OCI-LY1 (cell line): Measurements from ENCODE around the gene CDK17.

Source experiments
- EZH2 ChIP-seq: fragments of 200-600 bp; sonication (generic), shearing (Covaris generic); IDR thresholded peaks from 2 replicates; pipeline ENCODE4 v1.8.0; 2017; ENCODE audit warnings: borderline replicate concordance, mixed run types, mild to moderate bottlenecking, antibody characterized with exemption, low read length, moderate library complexity, mixed read lengths
- TF ChIP-seq, protein P1 (sequence below): fragments of 200-600 bp; sonication (generic), shearing (Covaris generic); IDR thresholded peaks from 2 replicates; pipeline ENCODE4 v1.5.1; 2017; ENCODE audit warnings: mild to moderate bottlenecking, antibody characterized with exemption, low read length, moderate library complexity, mixed read lengths

DNA sequence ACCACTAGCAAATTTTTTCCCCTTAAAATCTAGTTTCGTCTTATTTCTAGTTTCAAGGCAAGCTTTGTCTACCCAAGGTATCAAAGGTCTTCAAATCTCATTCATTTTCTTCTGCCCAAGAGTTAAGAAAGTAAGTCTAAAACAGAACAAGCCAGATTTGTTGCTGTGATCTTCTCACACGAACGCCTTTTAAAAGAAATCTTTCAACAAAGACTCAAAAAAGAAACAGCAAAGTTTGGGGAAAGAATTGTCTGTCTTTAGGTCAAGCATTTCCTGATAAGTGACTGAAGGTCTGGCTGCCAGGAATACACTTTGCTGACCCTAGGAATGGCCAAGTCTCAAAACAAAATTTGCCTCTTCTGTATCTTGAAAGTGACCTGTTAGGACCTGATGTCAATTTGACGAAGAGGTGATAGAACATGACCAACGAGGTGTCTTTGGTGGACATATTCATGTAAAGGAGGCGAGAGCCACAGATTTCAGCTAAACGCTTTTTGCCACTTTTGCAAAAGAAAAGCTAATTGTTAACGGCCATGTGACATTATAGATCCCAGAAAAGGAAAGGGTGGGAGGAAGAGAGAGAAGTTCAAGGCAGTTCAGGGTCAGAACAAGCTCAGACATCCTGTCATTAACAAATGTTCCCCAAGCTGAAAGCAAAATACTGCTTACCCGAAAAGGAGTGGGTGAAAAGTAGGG, 1.7 kb downstream of the CDK17 start:
- TF ChIP-seq, protein P1, sequence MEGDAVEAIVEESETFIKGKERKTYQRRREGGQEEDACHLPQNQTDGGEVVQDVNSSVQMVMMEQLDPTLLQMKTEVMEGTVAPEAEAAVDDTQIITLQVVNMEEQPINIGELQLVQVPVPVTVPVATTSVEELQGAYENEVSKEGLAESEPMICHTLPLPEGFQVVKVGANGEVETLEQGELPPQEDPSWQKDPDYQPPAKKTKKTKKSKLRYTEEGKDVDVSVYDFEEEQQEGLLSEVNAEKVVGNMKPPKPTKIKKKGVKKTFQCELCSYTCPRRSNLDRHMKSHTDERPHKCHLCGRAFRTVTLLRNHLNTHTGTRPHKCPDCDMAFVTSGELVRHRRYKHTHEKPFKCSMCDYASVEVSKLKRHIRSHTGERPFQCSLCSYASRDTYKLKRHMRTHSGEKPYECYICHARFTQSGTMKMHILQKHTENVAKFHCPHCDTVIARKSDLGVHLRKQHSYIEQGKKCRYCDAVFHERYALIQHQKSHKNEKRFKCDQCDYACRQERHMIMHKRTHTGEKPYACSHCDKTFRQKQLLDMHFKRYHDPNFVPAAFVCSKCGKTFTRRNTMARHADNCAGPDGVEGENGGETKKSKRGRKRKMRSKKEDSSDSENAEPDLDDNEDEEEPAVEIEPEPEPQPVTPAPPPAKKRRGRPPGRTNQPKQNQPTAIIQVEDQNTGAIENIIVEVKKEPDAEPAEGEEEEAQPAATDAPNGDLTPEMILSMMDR, result no peak
- no peak for TF ChIP-seq EZH2
